ENCODE results near the gene NRBF2.

DNA sequence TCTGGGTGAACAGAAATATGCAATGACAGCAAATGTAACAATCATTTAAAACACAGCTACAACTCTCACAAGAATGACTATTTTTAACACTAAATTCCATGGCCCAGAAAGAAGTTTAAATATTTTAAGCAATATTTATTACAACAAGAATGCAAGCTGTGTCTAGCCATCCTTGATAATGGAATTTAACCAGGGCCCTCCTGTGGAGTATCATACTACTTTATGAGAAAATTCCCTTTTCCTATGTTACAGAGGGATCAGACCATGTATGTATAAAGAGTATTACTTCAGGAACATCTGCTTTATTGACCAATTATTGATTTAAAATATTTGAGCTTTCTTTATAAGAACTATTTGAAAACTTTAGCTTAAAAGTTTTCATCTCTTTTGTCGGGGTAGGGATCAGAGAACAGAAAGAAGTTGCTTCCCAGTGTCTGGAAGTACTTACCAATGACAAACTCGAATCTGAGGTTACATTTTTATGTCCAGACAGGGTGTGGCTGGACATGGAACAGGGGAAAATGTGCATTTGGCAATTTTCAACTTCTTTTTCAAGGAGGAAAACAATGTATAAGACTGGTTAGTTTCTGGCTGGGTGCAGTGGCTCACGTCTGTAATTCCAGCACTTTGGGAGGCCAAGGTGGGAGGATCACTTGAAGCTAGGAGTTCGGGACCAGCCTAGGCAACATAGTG lies 48.3 kb upstream of the NRBF2 start:
- TF ChIP-seq CTBP1 (IDR thresholded peaks at IDR 0.05; ENCODE audit: borderline replicate concordance) (no peak), ELF4 (IDR thresholded peaks at IDR 0.05) (no peak), L3MBTL2 (conservative IDR thresholded peaks at IDR 0.05) (no peak), BHLHE40 (IDR thresholded peaks at IDR 0.05; ENCODE audit: borderline replicate concordance) (no peak), ARNT (IDR thresholded peaks at IDR 0.05) (no peak), TARDBP (IDR thresholded peaks at IDR 0.05) (no peak), SP1 (IDR thresholded peaks at IDR 0.05) (no peak), FOXA1 (IDR thresholded peaks at IDR 0.05) (no peak), SUZ12 (IDR thresholded peaks at IDR 0.05) (no peak)
